ENCODE results near the gene NAV3. TPM values are rescaled to one million over a fixed set of nuclear protein-coding genes. Genes with fewer than 3 reads are reported as not detected.

The NAV3 gene
- total RNA-seq, 2 donors from 2014 or later: 9.0 to 12.6 TPM

GRCh38 chr12:78115889-78116288 lies 285.2 kb downstream of the NAV3 start:
- no peaks in the 10 kb centered on the region for H3K36me3 ChIP-seq
- intact Hi-C loops (cut with DNase I): loop anchor here (10.0 kb wide), 1 partner anchor 111 kb away; no protein-coding TSS in a partner anchor
- H3K27me3 ChIP-seq (replicated peaks; ENCODE audit: insufficient read depth): no peaks in the 10 kb centered on the region
- H3K9me3 ChIP-seq: no peaks in the 10 kb centered on the region
- H3K27ac ChIP-seq: no peak overlapping the region
- no peak for DNase-seq (ENCODE audit: low spot score)
- H3K4me3 ChIP-seq: no peak overlapping the region
- TF ChIP-seq POLR2AphosphoS5 (IDR thresholded peaks at IDR 0.05) (no peak), CTCF (IDR thresholded peaks at IDR 0.05) (no peak), POLR2A (IDR thresholded peaks at IDR 0.05) (no peak)
- peaks cover 2% of the 10 kb centered on the region for H3K4me1 ChIP-seq (replicated peaks)
- WGBS: 92% methylated on average over 1 of the region's 1 CpG

GRCh38 chr12:78118036-78118435 lies 287.3 kb downstream of the NAV3 start:
- intact Hi-C loops (cut with DNase I): loop anchor here (10.0 kb wide), 1 partner anchor 113 kb away; no protein-coding TSS in a partner anchor
- H3K27ac ChIP-seq: no peak overlapping the region
- WGBS: 75% methylated on average over 6 of the region's 6 CpGs
- no peak for DNase-seq (ENCODE audit: low spot score)
- no peaks in the 10 kb centered on the region for H3K27me3 ChIP-seq (replicated peaks; ENCODE audit: insufficient read depth)
- no peak overlapping the region for H3K4me3 ChIP-seq
- H3K4me1 ChIP-seq (replicated peaks): peaks cover 2% of the 10 kb centered on the region
- TF ChIP-seq POLR2A (IDR thresholded peaks at IDR 0.05) (no peak), POLR2AphosphoS5 (IDR thresholded peaks at IDR 0.05) (no peak), CTCF (IDR thresholded peaks at IDR 0.05) (no peak)
- H3K36me3 ChIP-seq: no peaks in the 10 kb centered on the region
- no peaks in the 10 kb centered on the region for H3K9me3 ChIP-seq

- H3K4me1 ChIP-seq (replicated peaks): peaks cover 2% of the 10 kb centered on the region
- H3K27ac ChIP-seq: no peak overlapping the region
- TF ChIP-seq POLR2AphosphoS5 (IDR thresholded peaks at IDR 0.05): no peak
- TF ChIP-seq CTCF (IDR thresholded peaks at IDR 0.05): no peak
- TF ChIP-seq POLR2A (IDR thresholded peaks at IDR 0.05): no peak
- H3K36me3 ChIP-seq: no peaks in the 10 kb centered on the region
- no peaks in the 10 kb centered on the region for H3K27me3 ChIP-seq (replicated peaks; ENCODE audit: insufficient read depth)
- no peak for DNase-seq (ENCODE audit: low spot score)
- intact Hi-C loops (cut with DNase I): loop anchor here (10.0 kb wide), 1 partner anchor 114 kb away; no protein-coding TSS in a partner anchor
- 85% methylated on average over 2 of the region's 2 CpGs for WGBS
- no peak overlapping the region for H3K4me3 ChIP-seq
- no peaks in the 10 kb centered on the region for H3K9me3 ChIP-seq
These were observed 287.8 kb downstream of the NAV3 start for GRCh38 chr12:78118486-78118885.

GRCh38 chr12:78119351-78119918 lies 288.7 kb downstream of the NAV3 start:
- Histone ChIP-seq H3K27ac (no peak overlapping the region), H3K4me1 (replicated peaks) (peaks cover 2% of the 10 kb centered on the region), H3K9me3 (no peaks in the 10 kb centered on the region), H3K27me3 (replicated peaks; ENCODE audit: insufficient read depth) (no peaks in the 10 kb centered on the region), H3K4me3 (no peak overlapping the region), H3K36me3 (no peaks in the 10 kb centered on the region)
- WGBS: 73% methylated on average over 12 of the region's 12 CpGs
- TF ChIP-seq POLR2A (IDR thresholded peaks at IDR 0.05) (no peak), POLR2AphosphoS5 (IDR thresholded peaks at IDR 0.05) (peak; percentile 45)
- intact Hi-C loops (cut with DNase I): loop anchor here (10.0 kb wide), 1 partner anchor 115 kb away; no protein-coding TSS in a partner anchor
- DNase-seq (ENCODE audit: low spot score): peak; percentile 39

- no peaks in the 10 kb centered on the region for H3K36me3 ChIP-seq
- no peaks in the 10 kb centered on the region for H3K27me3 ChIP-seq (replicated peaks; ENCODE audit: insufficient read depth)
- intact Hi-C loops (cut with DNase I): no loop called here
These were observed 289.6 kb downstream of the NAV3 start for GRCh38 chr12:78120306-78120705.

More at GRCh38 chr12:78120306-78120705, 289.6 kb downstream of the NAV3 start:
- TF ChIP-seq POLR2A (IDR thresholded peaks at IDR 0.05): no peak
- H3K4me1 ChIP-seq (replicated peaks): peaks cover 2% of the 10 kb centered on the region
- H3K4me3 ChIP-seq: no peak overlapping the region
- no peaks in the 10 kb centered on the region for H3K9me3 ChIP-seq
- DNase-seq (ENCODE audit: low spot score): no peak
- no peak overlapping the region for H3K27ac ChIP-seq

Measured in prostate gland (tissue), 2 donors.